Measurements from ENCODE around the gene PLSCR1.

The PLSCR1 gene

GRCh38 chr3:146544929-146545528 lies 622 bp upstream of the PLSCR1 start:
- POLR2A ChIA-PET = interaction anchor here (0.7 to 0.9 kb wide), 3 partner anchors 9 to 379 kb away, joined by 3 to 9 read pairs (median 4); no protein-coding TSS in a partner anchor
- TF ChIP-seq HDGF (IDR thresholded peaks at IDR 0.05; ENCODE audit: borderline replicate concordance) = no peak
- CTCF ChIA-PET = interaction anchor here (0.6 kb wide), 1 partner anchor 16 kb away, joined by 4 read pairs; no protein-coding TSS in a partner anchor
- DNase-seq (ENCODE audit: extremely low spot score) = no peak

DNA sequence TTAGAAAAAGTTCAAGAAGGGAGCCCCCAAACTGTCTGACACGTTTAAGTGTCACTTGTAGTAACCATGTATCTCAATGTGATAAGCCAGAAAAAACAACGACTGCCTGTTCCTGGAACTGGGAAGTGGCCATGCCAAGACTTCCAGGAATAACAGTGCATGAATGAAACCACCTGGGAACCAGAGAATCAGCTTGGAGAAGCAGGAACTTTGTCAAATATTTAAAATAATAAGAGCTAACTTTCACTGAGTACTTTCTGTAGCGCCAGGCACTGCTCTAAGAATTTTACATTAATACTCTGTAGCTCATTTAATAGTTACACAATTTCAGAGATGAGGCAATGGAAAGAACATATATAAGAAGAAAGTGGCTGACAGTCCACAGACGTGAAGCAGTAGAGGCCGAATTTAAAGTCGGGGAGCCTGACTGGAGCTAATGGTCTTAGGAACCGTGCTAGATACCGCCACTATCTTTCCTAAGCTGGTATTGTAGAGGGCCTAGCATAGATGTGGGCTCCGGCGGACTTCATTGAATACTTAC lies 876 bp downstream of the PLSCR1 start:
- POLR2A ChIA-PET = interaction anchor here (1.1 to 1.8 kb wide), 2 partner anchors 11 to 75 kb away, joined by 3 to 4 read pairs; partner anchors contain the start of gene PLSCR2
- DNase-seq (ENCODE audit: extremely low spot score) = no peak
- TF ChIP-seq SP1 (IDR thresholded peaks at IDR 0.05) = no peak
- TF ChIP-seq, protein P1, sequence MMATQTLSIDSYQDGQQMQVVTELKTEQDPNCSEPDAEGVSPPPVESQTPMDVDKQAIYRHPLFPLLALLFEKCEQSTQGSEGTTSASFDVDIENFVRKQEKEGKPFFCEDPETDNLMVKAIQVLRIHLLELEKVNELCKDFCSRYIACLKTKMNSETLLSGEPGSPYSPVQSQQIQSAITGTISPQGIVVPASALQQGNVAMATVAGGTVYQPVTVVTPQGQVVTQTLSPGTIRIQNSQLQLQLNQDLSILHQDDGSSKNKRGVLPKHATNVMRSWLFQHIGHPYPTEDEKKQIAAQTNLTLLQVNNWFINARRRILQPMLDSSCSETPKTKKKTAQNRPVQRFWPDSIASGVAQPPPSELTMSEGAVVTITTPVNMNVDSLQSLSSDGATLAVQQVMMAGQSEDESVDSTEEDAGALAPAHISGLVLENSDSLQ (IDR thresholded peaks at IDR 0.05) = no peak
- TF ChIP-seq HDGF (IDR thresholded peaks at IDR 0.05; ENCODE audit: borderline replicate concordance) = no peak
- TF ChIP-seq BHLHE40 (IDR thresholded peaks at IDR 0.05; ENCODE audit: borderline replicate concordance) = no peak
- no peak for TF ChIP-seq L3MBTL2 (conservative IDR thresholded peaks at IDR 0.05)
- TF ChIP-seq FOXK2 (IDR thresholded peaks at IDR 0.05) = no peak
- TF ChIP-seq FOXM1 (IDR thresholded peaks at IDR 0.05; ENCODE audit: borderline replicate concordance) = no peak
- no peak for TF ChIP-seq FOXA1 (IDR thresholded peaks at IDR 0.05)
- CTCF ChIA-PET = no interaction called here

GRCh38 chr3:146542978-146543377 lies 1.4 kb downstream of the PLSCR1 start:
- POLR2A ChIA-PET = interaction anchor here (1.1 to 1.8 kb wide), 2 partner anchors 12 to 74 kb away, joined by 3 to 4 read pairs; partner anchors contain the start of gene PLSCR2
- DNase-seq (ENCODE audit: extremely low spot score) = no peak
- no peak for TF ChIP-seq SUZ12 (IDR thresholded peaks at IDR 0.05)
- no peak for TF ChIP-seq ARNT (IDR thresholded peaks at IDR 0.05)
- TF ChIP-seq, protein P1 (IDR thresholded peaks at IDR 0.05) = no peak
- TF ChIP-seq HDGF (IDR thresholded peaks at IDR 0.05; ENCODE audit: borderline replicate concordance) = no peak
- TF ChIP-seq NFRKB (IDR thresholded peaks at IDR 0.05) = no peak
- TF ChIP-seq FOXA1 (IDR thresholded peaks at IDR 0.05) = no peak
- TF ChIP-seq ZNF384 (IDR thresholded peaks at IDR 0.05) = no peak
- CTCF ChIA-PET = no interaction called here

GRCh38 chr3:146542179-146542578 lies 2.2 kb downstream of the PLSCR1 start:
- CTCF ChIA-PET = no interaction called here
- DNase-seq (ENCODE audit: extremely low spot score) = no peak
- POLR2A ChIA-PET = no interaction called here
- TF ChIP-seq ZNF384 (IDR thresholded peaks at IDR 0.05) (no peak), FOXM1 (IDR thresholded peaks at IDR 0.05; ENCODE audit: borderline replicate concordance) (no peak), FOXK2 (IDR thresholded peaks at IDR 0.05) (no peak), NFRKB (IDR thresholded peaks at IDR 0.05) (no peak), ARNT (IDR thresholded peaks at IDR 0.05) (no peak), BHLHE40 (IDR thresholded peaks at IDR 0.05; ENCODE audit: borderline replicate concordance) (no peak), FOXA1 (IDR thresholded peaks at IDR 0.05) (no peak)
- TF ChIP-seq, protein P1 (IDR thresholded peaks at IDR 0.05) = no peak

- TF ChIP-seq LEF1 (IDR thresholded peaks at IDR 0.05; ENCODE audit: borderline replicate concordance) = no peak
- ChIA-PET POLR2A (no interaction called here), CTCF (interaction anchor here (0.7 kb wide), 1 partner anchor 292 kb away, joined by 3 read pairs; no protein-coding TSS in a partner anchor)
- DNase-seq (ENCODE audit: extremely low spot score) = no peak
These were observed 3.4 kb downstream of the PLSCR1 start for GRCh38 chr3:146540978-146541377.

GRCh38 chr3:146540236-146540635 lies 4.2 kb downstream of the PLSCR1 start:
- ChIA-PET POLR2A (no interaction called here), CTCF (no interaction called here)
- DNase-seq (ENCODE audit: extremely low spot score) = no peak
- TF ChIP-seq FOXA1 (IDR thresholded peaks at IDR 0.05) (no peak), LEF1 (IDR thresholded peaks at IDR 0.05; ENCODE audit: borderline replicate concordance) (no peak), BHLHE40 (IDR thresholded peaks at IDR 0.05; ENCODE audit: borderline replicate concordance) (no peak), HDGF (IDR thresholded peaks at IDR 0.05; ENCODE audit: borderline replicate concordance) (no peak), SUZ12 (IDR thresholded peaks at IDR 0.05) (no peak), ZNF384 (IDR thresholded peaks at IDR 0.05) (no peak), CTBP1 (IDR thresholded peaks at IDR 0.05; ENCODE audit: borderline replicate concordance) (no peak), FOXM1 (IDR thresholded peaks at IDR 0.05; ENCODE audit: borderline replicate concordance) (no peak), NFRKB (IDR thresholded peaks at IDR 0.05) (no peak), SP1 (IDR thresholded peaks at IDR 0.05) (no peak), ARNT (IDR thresholded peaks at IDR 0.05) (no peak), ELF4 (IDR thresholded peaks at IDR 0.05) (no peak)

DNA sequence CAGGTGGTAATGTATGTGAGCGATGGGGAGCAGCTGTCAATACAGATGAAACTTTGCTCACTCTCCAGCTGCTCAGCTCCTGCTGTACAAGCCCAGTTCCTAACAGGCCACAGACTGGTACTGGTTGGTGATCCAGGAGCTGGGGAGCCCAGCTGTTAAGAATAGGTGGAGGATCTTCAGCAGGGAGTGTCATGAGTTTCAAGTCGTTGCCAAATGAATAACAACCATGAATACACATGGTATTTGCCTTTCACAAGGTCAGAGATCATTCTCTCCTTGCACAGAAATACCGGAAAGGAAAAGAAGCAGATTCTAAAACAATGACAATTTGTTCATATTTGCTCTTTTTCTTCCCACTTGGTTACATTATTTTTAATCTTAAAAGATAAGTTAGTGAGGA lies 5.1 kb downstream of the PLSCR1 start:
- ChIA-PET CTCF (no interaction called here), POLR2A (no interaction called here)
- DNase-seq (ENCODE audit: extremely low spot score) = no peak
- TF ChIP-seq, protein P1 (IDR thresholded peaks at IDR 0.05) = no peak
- TF ChIP-seq ZNF384 (IDR thresholded peaks at IDR 0.05) (no peak), TARDBP (IDR thresholded peaks at IDR 0.05) (no peak), FOXM1 (IDR thresholded peaks at IDR 0.05; ENCODE audit: borderline replicate concordance) (no peak), BHLHE40 (IDR thresholded peaks at IDR 0.05; ENCODE audit: borderline replicate concordance) (no peak), LEF1 (IDR thresholded peaks at IDR 0.05; ENCODE audit: borderline replicate concordance) (no peak), SUZ12 (IDR thresholded peaks at IDR 0.05) (no peak), FOXK2 (IDR thresholded peaks at IDR 0.05) (no peak), SP1 (IDR thresholded peaks at IDR 0.05) (no peak), FOXA1 (IDR thresholded peaks at IDR 0.05) (no peak), HDGF (IDR thresholded peaks at IDR 0.05; ENCODE audit: borderline replicate concordance) (no peak), NFRKB (IDR thresholded peaks at IDR 0.05) (no peak), CTBP1 (IDR thresholded peaks at IDR 0.05; ENCODE audit: borderline replicate concordance) (no peak), L3MBTL2 (conservative IDR thresholded peaks at IDR 0.05) (no peak), ARNT (IDR thresholded peaks at IDR 0.05) (no peak), ELF4 (IDR thresholded peaks at IDR 0.05) (no peak)
